Stimulated activated CD8-positive, alpha-beta memory T cell treated with anti-CD3 and anti-CD28 coated beads, Interleukin-2, amount 100 ng/mL, for 48 hours (primary cell): ENCODE results near the gene NAA11.

Experiments used
- DNase-seq, 2 donors: peaks; one replicate each; pipeline ENCODE4 v3.0.0-alpha.2; 2020; ENCODE audit warnings: low read depth in 2 of 2

The NAA11 gene

GRCh38 chr4:79325864-79326328 is at the start of gene NAA11:
Gene NAA11 (minus strand): TSS chr4:79326061. CDS start chr4:79325877, 184 bp downstream.
- DNase-seq: no peak

- no peak for DNase-seq
These were observed 44.2 kb upstream of the NAA11 start for GRCh38 chr4:79370026-79370425.

GRCh38 chr4:79367096-79367495 is 41.2 kb upstream of the NAA11 start:
- DNase-seq: no peak

DNA sequence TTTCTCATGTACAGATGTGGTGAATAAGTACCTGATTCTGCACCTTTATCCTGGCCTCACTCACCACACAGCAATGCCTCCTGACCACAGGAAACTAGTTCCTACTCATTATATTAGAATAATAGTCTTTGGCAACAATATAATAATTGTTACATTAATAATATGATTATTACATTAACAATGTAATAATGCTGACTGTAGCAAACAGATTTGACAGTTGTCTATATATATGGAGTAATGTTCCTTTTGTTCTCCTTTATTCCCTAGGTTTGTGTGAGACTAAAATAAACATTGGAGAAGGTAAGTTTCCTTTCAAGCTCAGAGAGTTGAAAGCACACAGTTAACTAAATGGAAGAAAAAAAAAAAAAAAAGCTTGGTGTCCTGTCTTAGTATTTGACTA is 40.6 kb upstream of the NAA11 start:
- no peak for DNase-seq

DNA sequence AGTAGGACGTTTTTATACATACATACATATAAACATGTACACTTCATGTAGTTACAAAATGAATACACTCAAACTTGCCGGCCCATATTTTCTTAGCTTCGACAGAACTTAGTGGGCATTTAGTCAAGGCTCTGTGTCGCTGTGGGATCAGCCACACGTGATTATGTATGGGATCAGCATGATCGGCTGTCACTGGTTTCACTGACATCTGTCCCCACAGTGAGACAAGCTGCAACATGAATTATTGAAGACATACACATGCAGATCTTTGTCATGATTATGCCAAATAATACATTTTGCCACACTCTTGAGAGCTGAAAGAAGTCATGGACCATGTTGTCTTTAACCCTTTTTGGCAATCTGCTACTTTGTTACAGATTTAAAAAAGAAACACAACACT is 38.2 kb upstream of the NAA11 start:
- no peak for DNase-seq

- no peak for DNase-seq
These were observed 36.8 kb upstream of the NAA11 start for GRCh38 chr4:79362626-79363025.

- DNase-seq: no peak
These were observed 34.1 kb upstream of the NAA11 start for GRCh38 chr4:79360006-79360405.

- DNase-seq: no peak
These were observed 32.6 kb upstream of the NAA11 start for GRCh38 chr4:79358438-79358837.

DNA sequence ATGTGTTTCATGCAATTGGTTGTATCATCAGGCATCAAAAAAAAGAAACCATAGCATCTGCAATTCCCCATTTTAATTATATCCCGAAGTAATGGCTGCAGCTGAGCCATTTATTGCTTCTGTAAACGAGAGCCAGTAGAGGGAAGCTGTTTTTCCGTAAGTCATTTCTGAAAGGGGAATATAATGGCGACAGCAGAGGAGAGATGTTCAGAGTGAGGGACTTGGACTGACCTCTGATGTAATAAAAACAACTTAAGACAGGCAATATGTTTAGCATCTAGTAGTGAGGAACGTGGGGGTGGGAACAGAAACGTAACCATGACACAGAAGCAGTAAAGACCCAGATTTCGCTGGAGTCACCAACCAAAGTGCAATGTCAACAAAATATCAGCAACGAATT is 31.5 kb upstream of the NAA11 start:
- no peak for DNase-seq

DNA sequence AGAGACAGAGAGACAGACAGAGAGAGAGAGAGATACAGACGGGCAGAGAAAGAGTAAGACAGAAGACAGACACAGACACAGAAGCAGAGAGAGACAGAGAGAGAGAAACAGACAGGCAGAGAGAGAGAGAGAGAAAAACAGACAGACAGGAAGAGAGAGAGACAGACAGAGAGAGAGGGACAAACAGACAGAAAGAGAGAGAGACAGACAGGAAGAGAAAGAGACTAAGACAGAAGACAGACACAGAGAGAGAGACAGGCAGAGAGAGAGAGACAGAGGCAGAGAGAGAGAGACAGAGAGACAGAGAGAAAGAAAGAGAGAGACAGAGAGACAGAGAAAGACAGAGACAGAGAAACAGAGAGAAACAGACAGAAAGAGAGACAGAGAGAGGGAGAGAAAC is 27.2 kb upstream of the NAA11 start:
- DNase-seq: no peak

DNA sequence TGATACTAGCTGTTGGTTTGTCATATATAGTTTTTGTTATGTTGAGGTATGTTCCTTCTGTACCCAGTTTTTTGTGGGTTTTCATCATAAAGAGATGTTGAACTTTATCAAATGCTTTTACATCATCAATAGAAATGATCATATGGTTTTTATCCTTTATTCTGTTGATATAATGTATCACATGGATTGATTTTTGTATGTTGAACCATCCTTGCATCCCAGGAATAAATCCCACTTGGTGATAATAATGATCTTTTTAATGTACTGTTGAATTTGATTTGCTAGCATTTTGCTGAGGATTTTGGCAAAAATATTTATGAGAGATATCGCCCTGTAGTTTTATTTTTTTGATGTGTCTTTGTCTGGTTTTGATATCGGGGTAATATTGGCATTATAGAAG is 22.5 kb upstream of the NAA11 start:
- no peak for DNase-seq

GRCh38 chr4:79341893-79342653 is 16.2 kb upstream of the NAA11 start:
- DNase-seq: no peak

- no peak for DNase-seq
These were observed 14.7 kb upstream of the NAA11 start for GRCh38 chr4:79340568-79340967.

- no peak for DNase-seq
These were observed 12.3 kb upstream of the NAA11 start for GRCh38 chr4:79338148-79338547.

DNA sequence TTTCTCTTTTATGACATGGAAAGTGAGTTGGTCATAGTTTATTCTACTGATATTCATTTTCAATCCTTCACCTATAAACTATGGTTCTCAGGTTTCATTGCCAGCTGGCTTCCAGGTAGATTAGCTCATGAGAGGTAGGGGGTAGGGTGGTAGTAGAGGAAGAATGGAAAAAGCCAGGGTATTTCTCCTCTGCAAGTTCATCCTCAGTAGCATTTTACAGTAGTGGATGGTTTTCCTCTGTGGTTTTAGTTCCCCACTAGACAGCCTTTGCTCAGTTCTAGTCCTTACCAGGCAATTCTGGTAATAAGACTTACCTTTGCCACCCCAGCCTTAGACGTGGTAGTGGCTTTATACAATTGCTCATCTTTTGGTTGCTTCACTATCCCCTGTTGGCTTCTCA is 8.9 kb upstream of the NAA11 start:
- no peak for DNase-seq

DNA sequence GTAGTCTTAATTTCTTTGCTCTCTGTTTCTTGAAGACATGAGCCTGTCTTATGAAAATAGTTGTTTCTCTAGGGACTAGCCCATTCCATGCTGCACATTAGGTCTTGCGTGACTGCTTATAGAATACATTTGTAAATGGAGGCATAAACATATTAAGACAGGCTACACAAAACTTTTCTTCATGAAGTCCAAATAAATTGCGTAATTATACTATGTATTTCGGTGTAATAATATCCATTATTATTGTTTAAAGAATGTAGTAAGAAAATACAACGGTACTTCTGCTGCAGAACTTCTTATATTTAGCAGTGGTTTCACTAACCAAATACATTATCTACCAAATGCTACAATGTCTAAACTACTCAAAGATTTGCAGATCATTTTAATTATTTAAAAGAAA is 8.5 kb upstream of the NAA11 start:
- no peak for DNase-seq

- DNase-seq: no peak
These were observed 5.4 kb upstream of the NAA11 start for GRCh38 chr4:79331126-79331876.

- no peak for DNase-seq
These were observed 4.9 kb upstream of the NAA11 start for GRCh38 chr4:79330720-79331119.

- DNase-seq: no peak
These were observed 425 bp downstream of the NAA11 start for GRCh38 chr4:79325436-79325835.

DNA sequence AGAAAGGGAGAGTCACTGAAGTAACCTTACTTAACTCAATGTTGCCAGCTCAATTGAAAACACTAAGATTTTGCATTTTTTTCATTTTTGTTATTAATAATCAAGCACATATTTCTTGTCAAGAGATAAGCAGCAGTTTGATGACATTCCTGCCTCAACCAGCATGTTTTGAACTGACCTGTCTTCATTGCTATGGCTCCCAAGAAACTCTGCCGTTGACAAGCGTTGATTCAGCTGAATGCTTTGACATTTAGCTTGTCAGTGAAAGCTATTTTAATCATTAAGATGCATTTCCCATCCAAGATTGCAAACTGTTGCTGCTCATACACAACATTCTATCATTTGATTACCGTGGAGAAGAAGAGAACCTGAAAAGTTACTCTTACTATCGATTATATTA is 5.9 kb downstream of the NAA11 start:
- no peak for DNase-seq

GRCh38 chr4:79317711-79318110 is 8.2 kb downstream of the NAA11 start:
- DNase-seq: no peak

DNA sequence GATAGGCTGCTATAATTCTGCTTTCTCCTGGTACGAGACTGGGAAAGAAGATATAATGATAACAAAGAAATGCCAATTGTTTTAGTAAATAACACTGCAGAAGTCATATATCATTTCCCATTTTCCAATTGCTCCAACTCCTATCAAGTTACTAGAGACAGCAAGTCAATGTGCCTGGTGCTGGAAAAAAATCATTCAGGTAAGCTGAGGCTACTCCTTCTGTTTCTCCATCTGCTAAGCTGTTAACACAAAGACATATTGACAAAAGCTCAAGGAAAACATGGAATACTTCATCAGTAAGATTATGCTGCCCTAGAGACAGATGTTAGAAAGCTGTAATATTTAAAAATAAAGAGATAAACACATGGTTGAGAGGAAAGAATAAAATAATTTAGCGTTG is 10.0 kb downstream of the NAA11 start:
- DNase-seq: no peak

GRCh38 chr4:79311279-79311678 is 14.6 kb downstream of the NAA11 start:
- no peak for DNase-seq
